Measurements from ENCODE around the gene SCN1A. TPM values are rescaled to one million over a fixed set of nuclear protein-coding genes. Genes with fewer than 3 reads are reported as not detected.

The SCN1A gene
- total RNA-seq, 1 experiment from 2014 or later = 1.6 TPM

DNA sequence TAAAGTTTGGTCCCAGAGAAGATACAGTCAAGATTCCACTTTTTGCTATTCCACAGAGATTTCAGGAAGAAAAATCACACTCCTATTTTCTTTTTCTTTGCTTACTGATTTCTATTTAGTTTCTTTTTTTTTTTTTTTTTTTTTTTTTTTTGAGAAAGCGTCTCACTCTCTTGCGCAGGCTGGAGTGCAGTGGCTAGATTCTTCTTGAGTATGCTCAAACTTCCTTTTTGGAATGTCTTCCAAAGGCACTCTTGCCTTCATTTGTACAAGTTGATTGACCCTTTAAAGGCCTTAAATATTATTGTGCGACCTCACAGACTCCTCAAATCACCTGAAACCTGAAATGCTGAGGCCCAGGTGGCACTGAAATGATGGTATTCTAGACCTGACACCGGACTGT, 9.6 kb downstream of the SCN1A start:
- Mint-ChIP-seq H3K27ac (no peak overlapping the region), H3K9me3 (no peaks in the 10 kb centered on the region), H3K4me1 (no peaks in the 10 kb centered on the region), H3K4me3 (no peak overlapping the region), H3K27me3 (ENCODE audit: low read depth) (no peaks in the 10 kb centered on the region), H3K36me3 (no peaks in the 10 kb centered on the region)
- TF ChIP-seq, protein P1, sequence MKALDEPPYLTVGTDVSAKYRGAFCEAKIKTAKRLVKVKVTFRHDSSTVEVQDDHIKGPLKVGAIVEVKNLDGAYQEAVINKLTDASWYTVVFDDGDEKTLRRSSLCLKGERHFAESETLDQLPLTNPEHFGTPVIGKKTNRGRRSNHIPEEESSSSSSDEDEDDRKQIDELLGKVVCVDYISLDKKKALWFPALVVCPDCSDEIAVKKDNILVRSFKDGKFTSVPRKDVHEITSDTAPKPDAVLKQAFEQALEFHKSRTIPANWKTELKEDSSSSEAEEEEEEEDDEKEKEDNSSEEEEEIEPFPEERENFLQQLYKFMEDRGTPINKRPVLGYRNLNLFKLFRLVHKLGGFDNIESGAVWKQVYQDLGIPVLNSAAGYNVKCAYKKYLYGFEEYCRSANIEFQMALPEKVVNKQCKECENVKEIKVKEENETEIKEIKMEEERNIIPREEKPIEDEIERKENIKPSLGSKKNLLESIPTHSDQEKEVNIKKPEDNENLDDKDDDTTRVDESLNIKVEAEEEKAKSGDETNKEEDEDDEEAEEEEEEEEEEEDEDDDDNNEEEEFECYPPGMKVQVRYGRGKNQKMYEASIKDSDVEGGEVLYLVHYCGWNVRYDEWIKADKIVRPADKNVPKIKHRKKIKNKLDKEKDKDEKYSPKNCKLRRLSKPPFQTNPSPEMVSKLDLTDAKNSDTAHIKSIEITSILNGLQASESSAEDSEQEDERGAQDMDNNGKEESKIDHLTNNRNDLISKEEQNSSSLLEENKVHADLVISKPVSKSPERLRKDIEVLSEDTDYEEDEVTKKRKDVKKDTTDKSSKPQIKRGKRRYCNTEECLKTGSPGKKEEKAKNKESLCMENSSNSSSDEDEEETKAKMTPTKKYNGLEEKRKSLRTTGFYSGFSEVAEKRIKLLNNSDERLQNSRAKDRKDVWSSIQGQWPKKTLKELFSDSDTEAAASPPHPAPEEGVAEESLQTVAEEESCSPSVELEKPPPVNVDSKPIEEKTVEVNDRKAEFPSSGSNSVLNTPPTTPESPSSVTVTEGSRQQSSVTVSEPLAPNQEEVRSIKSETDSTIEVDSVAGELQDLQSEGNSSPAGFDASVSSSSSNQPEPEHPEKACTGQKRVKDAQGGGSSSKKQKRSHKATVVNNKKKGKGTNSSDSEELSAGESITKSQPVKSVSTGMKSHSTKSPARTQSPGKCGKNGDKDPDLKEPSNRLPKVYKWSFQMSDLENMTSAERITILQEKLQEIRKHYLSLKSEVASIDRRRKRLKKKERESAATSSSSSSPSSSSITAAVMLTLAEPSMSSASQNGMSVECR (CRISPR knock-in tag; IDR thresholded peaks at IDR 0.05; ENCODE audit: borderline replicate concordance) = no peak
- TF ChIP-seq EMX1 (CRISPR knock-in tag; IDR thresholded peaks at IDR 0.05) = no peak
- TF ChIP-seq, protein P2, sequence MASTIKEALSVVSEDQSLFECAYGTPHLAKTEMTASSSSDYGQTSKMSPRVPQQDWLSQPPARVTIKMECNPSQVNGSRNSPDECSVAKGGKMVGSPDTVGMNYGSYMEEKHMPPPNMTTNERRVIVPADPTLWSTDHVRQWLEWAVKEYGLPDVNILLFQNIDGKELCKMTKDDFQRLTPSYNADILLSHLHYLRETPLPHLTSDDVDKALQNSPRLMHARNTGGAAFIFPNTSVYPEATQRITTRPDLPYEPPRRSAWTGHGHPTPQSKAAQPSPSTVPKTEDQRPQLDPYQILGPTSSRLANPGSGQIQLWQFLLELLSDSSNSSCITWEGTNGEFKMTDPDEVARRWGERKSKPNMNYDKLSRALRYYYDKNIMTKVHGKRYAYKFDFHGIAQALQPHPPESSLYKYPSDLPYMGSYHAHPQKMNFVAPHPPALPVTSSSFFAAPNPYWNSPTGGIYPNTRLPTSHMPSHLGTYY (CRISPR knock-in tag; IDR thresholded peaks at IDR 0.05) = no peak
- TF ChIP-seq ELF4 (CRISPR knock-in tag; IDR thresholded peaks at IDR 0.05; ENCODE audit: low read depth) = no peak
- TF ChIP-seq IRF2 (CRISPR knock-in tag; IDR thresholded peaks at IDR 0.05; ENCODE audit: borderline replicate concordance, low read depth) = no peak
- TF ChIP-seq TEAD1 (CRISPR knock-in tag; IDR thresholded peaks at IDR 0.05) = no peak
- no peak for TF ChIP-seq SMAD4 (CRISPR knock-in tag; IDR thresholded peaks at IDR 0.05)
- no peak for TF ChIP-seq FOXK1 (CRISPR knock-in tag; IDR thresholded peaks at IDR 0.05)
- TF ChIP-seq CBFB (CRISPR knock-in tag; IDR thresholded peaks at IDR 0.05; ENCODE audit: low read depth) = no peak
- TF ChIP-seq ZNF671 (CRISPR knock-in tag; IDR thresholded peaks at IDR 0.05) = no peak
- TF ChIP-seq GABPB1 (CRISPR knock-in tag; IDR thresholded peaks at IDR 0.05) = no peak
- TF ChIP-seq OVOL2 (CRISPR knock-in tag; IDR thresholded peaks at IDR 0.05; ENCODE audit: borderline replicate concordance) = no peak
- no peak for TF ChIP-seq GTF2I (CRISPR knock-in tag; conservative IDR thresholded peaks at IDR 0.05)
- no peak for TF ChIP-seq ZBTB21 (CRISPR knock-in tag; IDR thresholded peaks at IDR 0.05; ENCODE audit: borderline replicate concordance)
- no peak for TF ChIP-seq JAZF1 (CRISPR knock-in tag; IDR thresholded peaks at IDR 0.05)
- DNase-seq (ENCODE audit: low spot score) (no peak), ATAC-seq (no peak)
- ChIA-PET CTCF (no interaction called here), POLR2A (no interaction called here)

DNA sequence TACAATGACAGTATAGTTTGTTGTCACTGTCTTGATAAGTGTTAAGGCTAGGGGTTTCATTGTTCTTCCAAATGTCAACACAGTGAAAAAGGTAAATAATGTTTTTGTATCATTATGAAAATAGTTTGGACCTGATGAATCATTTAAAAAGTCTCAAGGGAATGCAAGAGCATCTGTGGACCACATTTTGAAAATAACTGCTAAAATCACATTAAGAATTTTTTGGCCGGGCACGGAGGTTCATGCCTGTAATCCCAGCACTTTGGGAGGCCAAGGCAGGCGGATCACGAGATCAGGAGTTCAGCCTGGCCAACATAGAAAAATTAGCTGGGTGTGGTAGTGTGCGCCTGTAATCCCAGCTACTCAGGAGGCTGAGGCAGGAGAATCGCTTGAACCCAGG, 10.3 kb downstream of the SCN1A start:
- no peak overlapping the region for H3K4me3 Mint-ChIP-seq
- no peak for ATAC-seq
- TF ChIP-seq, protein P3, sequence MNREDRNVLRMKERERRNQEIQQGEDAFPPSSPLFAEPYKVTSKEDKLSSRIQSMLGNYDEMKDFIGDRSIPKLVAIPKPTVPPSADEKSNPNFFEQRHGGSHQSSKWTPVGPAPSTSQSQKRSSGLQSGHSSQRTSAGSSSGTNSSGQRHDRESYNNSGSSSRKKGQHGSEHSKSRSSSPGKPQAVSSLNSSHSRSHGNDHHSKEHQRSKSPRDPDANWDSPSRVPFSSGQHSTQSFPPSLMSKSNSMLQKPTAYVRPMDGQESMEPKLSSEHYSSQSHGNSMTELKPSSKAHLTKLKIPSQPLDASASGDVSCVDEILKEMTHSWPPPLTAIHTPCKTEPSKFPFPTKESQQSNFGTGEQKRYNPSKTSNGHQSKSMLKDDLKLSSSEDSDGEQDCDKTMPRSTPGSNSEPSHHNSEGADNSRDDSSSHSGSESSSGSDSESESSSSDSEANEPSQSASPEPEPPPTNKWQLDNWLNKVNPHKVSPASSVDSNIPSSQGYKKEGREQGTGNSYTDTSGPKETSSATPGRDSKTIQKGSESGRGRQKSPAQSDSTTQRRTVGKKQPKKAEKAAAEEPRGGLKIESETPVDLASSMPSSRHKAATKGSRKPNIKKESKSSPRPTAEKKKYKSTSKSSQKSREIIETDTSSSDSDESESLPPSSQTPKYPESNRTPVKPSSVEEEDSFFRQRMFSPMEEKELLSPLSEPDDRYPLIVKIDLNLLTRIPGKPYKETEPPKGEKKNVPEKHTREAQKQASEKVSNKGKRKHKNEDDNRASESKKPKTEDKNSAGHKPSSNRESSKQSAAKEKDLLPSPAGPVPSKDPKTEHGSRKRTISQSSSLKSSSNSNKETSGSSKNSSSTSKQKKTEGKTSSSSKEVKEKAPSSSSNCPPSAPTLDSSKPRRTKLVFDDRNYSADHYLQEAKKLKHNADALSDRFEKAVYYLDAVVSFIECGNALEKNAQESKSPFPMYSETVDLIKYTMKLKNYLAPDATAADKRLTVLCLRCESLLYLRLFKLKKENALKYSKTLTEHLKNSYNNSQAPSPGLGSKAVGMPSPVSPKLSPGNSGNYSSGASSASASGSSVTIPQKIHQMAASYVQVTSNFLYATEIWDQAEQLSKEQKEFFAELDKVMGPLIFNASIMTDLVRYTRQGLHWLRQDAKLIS (CRISPR knock-in tag; IDR thresholded peaks at IDR 0.05; ENCODE audit: borderline replicate concordance) = no peak
- TF ChIP-seq FOXP1 (CRISPR knock-in tag; IDR thresholded peaks at IDR 0.05; ENCODE audit: borderline replicate concordance) (no peak), GRHL2 (CRISPR knock-in tag; IDR thresholded peaks at IDR 0.05; ENCODE audit: insufficient replicate concordance, severe bottlenecking) (no peak), TEAD4 (CRISPR knock-in tag; IDR thresholded peaks at IDR 0.05) (no peak)
- TF ChIP-seq, protein P4, sequence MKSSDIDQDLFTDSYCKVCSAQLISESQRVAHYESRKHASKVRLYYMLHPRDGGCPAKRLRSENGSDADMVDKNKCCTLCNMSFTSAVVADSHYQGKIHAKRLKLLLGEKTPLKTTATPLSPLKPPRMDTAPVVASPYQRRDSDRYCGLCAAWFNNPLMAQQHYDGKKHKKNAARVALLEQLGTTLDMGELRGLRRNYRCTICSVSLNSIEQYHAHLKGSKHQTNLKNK (CRISPR knock-in tag; IDR thresholded peaks at IDR 0.05) = no peak
- TF ChIP-seq, protein P5, sequence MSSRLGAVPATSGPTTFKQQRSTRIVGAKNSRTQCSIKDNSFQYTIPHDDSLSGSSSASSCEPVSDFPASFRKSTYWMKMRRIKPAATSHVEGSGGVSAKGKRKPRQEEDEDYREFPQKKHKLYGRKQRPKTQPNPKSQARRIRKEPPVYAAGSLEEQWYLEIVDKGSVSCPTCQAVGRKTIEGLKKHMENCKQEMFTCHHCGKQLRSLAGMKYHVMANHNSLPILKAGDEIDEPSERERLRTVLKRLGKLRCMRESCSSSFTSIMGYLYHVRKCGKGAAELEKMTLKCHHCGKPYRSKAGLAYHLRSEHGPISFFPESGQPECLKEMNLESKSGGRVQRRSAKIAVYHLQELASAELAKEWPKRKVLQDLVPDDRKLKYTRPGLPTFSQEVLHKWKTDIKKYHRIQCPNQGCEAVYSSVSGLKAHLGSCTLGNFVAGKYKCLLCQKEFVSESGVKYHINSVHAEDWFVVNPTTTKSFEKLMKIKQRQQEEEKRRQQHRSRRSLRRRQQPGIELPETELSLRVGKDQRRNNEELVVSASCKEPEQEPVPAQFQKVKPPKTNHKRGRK (CRISPR knock-in tag; IDR thresholded peaks at IDR 0.05; ENCODE audit: borderline replicate concordance) = no peak
- H3K36me3 Mint-ChIP-seq = no peaks in the 10 kb centered on the region
- H3K4me1 Mint-ChIP-seq = no peaks in the 10 kb centered on the region
- ChIA-PET CTCF (no interaction called here), POLR2A (no interaction called here)
- DNase-seq (ENCODE audit: low spot score) = no peak
- H3K9me3 Mint-ChIP-seq = no peaks in the 10 kb centered on the region
- H3K27me3 Mint-ChIP-seq (ENCODE audit: low read depth) = no peaks in the 10 kb centered on the region
- no peak overlapping the region for H3K27ac Mint-ChIP-seq

Measured in WTC11 (cell line).